Colonic mucosa (tissue), 4 donors: ENCODE measurements around the gene ZCCHC7. TPM values are rescaled to one million over a fixed set of nuclear protein-coding genes. Genes with fewer than 3 reads are reported as not detected.

ENCODE experiments used
- DNase-seq: peaks from one replicate; pipeline ENCODE4 v3.0.0-alpha.2; 2020
- H3K27ac ChIP-seq: fragments of 200-600 bp; one replicate; pipeline ENCODE4 v1.8.0; 2021
- H3K27me3 ChIP-seq: fragments of 200-600 bp; one replicate; pipeline ENCODE4 v1.8.0; 2021
- H3K36me3 ChIP-seq: fragments of 200-600 bp; one replicate; pipeline ENCODE4 v1.8.0; 2021
- H3K4me1 ChIP-seq: fragments of 200-600 bp; one replicate; pipeline ENCODE4 v1.8.0; 2021; ENCODE audit warnings: mild to moderate bottlenecking
- H3K4me3 ChIP-seq: fragments of 200-600 bp; one replicate; pipeline ENCODE4 v1.8.0; 2021
- H3K9ac ChIP-seq, 2 donors: one replicate each; pipeline ENCODE4 v1.7.0; 2013; ENCODE audit warnings: control low read depth in 2 of 2, low read depth in 2 of 2, low read length in 2 of 2
- H3K9me3 ChIP-seq: fragments of 200-600 bp; one replicate; pipeline ENCODE4 v1.8.0; 2021
- intact Hi-C: fragments of 100-400 bp; cut with DNase I; formaldehyde crosslinking; loops from one replicate; pipeline ENCODE4 v1.14.1; 2022
- total RNA-seq, 2 donors: library from RNA; stranded (reverse); fragmentation: NEBNext Ultra II Directional in 1 of 2; extraction: Animal tissue kit (Norgen Biotek cat#: 25700) in 1 of 2; gene quantifications; one replicate each; pipeline ENCODE4 v1.2.1, GENCODE V29; 2021
- TF ChIP-seq, protein P1 (sequence below): fragments of 200-600 bp; IDR thresholded peaks from one replicate; pipeline ENCODE4 v1.8.0; 2022; ENCODE audit warnings: antibody characterized with exemption, mild to moderate bottlenecking
- donor health status: healthy.
- donor health status: DM: no; HTN: no; CAD: no.
- donor health status: DM: no; HTN: no; CAD: no.

The ZCCHC7 gene
- total RNA-seq, 2 donors from 2014 or later: 14.6 to 15.9 TPM

DNA sequence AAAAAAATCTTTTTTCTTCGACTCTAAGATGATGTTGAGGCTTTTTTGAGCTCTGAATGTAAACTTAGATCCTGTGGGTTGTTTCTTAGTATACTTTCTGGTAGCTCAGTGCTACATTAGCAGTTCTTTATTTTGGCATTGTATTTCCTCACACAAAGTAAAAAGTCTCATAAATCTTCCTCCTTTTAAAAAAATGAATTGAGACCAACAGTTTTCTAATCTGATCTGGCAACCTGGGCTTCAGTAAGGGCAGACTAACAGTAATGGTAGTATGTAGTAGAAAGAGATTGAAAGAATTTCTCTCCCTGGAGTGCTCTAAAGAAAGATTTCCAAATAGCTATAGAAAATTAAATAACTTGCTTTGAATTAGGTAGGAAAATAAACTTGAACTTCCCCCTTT lies 31.4 kb downstream of the ZCCHC7 start:
- Histone ChIP-seq H3K27me3 (no peaks in the 10 kb centered on the region), H3K9me3 (no peaks in the 10 kb centered on the region), H3K36me3 (no peaks in the 10 kb centered on the region), H3K9ac (no peak overlapping the region), H3K27ac (no peak overlapping the region), H3K4me3 (no peak overlapping the region), H3K4me1 (no peaks in the 10 kb centered on the region)
- intact Hi-C loops: no loop called here
- TF ChIP-seq, protein P1, sequence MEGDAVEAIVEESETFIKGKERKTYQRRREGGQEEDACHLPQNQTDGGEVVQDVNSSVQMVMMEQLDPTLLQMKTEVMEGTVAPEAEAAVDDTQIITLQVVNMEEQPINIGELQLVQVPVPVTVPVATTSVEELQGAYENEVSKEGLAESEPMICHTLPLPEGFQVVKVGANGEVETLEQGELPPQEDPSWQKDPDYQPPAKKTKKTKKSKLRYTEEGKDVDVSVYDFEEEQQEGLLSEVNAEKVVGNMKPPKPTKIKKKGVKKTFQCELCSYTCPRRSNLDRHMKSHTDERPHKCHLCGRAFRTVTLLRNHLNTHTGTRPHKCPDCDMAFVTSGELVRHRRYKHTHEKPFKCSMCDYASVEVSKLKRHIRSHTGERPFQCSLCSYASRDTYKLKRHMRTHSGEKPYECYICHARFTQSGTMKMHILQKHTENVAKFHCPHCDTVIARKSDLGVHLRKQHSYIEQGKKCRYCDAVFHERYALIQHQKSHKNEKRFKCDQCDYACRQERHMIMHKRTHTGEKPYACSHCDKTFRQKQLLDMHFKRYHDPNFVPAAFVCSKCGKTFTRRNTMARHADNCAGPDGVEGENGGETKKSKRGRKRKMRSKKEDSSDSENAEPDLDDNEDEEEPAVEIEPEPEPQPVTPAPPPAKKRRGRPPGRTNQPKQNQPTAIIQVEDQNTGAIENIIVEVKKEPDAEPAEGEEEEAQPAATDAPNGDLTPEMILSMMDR: no peak
- DNase-seq: no peak

GRCh38 chr9:37152365-37152764 lies 32.0 kb downstream of the ZCCHC7 start:
- intact Hi-C loops: no loop called here
- H3K27ac ChIP-seq: no peak overlapping the region
- H3K4me3 ChIP-seq: no peak overlapping the region
- no peaks in the 10 kb centered on the region for H3K9me3 ChIP-seq
- H3K9ac ChIP-seq: no peak overlapping the region
- no peaks in the 10 kb centered on the region for H3K27me3 ChIP-seq
- no peaks in the 10 kb centered on the region for H3K4me1 ChIP-seq
- H3K36me3 ChIP-seq: no peaks in the 10 kb centered on the region
- TF ChIP-seq, protein P1: no peak
- DNase-seq: no peak

DNA sequence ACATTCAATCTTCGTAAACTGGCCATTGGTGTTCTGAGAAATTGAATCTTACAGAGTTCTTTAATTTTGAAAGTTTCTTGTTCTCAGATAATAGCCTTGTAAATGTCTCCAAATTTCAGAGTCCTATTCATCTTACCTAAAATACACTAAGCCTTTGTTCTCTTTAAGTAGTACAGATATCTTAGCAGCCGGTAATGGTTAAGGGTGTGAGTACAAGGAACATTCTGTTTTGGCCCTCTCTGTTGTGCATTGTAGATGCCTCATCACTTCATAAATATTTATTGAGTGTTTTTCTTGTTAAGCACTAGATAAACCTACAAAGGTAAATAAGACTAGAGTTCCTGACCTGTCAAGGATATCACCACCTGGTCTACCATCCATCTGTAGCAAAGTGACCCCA lies 35.2 kb downstream of the ZCCHC7 start:
- intact Hi-C loops: no loop called here
- Histone ChIP-seq H3K9me3 (no peaks in the 10 kb centered on the region), H3K27ac (no peak overlapping the region), H3K4me3 (no peak overlapping the region), H3K36me3 (no peaks in the 10 kb centered on the region), H3K9ac (no peak overlapping the region), H3K27me3 (no peaks in the 10 kb centered on the region), H3K4me1 (no peaks in the 10 kb centered on the region)
- DNase-seq: no peak
- TF ChIP-seq, protein P1: no peak

DNA sequence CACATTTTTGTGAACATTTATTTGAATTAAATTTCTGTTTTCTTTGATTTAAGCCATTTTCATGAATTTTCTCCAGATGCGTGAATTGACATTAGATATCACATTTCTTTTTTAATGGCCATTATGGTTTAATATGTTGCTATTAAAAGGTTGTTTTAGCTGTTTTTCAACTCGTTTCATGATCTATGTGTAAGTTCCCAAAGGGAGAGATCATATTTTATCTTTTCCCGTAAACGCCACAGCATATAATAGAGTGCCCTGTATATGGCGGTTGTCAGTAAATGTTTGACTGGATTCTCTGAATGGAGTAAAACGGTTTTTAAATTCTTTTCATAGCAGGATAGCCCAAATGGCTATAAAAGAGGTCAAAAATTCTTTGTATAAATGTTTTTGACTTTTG lies 35.8 kb downstream of the ZCCHC7 start:
- Histone ChIP-seq H3K9ac (no peak overlapping the region), H3K27me3 (no peaks in the 10 kb centered on the region), H3K9me3 (no peaks in the 10 kb centered on the region), H3K27ac (no peak overlapping the region), H3K4me3 (no peak overlapping the region), H3K4me1 (no peaks in the 10 kb centered on the region), H3K36me3 (no peaks in the 10 kb centered on the region)
- TF ChIP-seq, protein P1: no peak
- intact Hi-C loops: no loop called here
- no peak for DNase-seq

GRCh38 chr9:37156781-37157356 lies 36.5 kb downstream of the ZCCHC7 start:
- Histone ChIP-seq H3K4me1 (no peaks in the 10 kb centered on the region), H3K27ac (no peak overlapping the region), H3K27me3 (no peaks in the 10 kb centered on the region), H3K4me3 (no peak overlapping the region), H3K9me3 (no peaks in the 10 kb centered on the region), H3K9ac (no peak overlapping the region), H3K36me3 (no peaks in the 10 kb centered on the region)
- TF ChIP-seq, protein P1: no peak
- DNase-seq: no peak
- intact Hi-C loops: no loop called here
